Keratinocyte (primary cell): ENCODE measurements around the gene CSNK1D. TPM values are rescaled to one million over a fixed set of nuclear protein-coding genes. Genes with fewer than 3 reads are reported as not detected.

Source experiments
- DNase-seq: peaks from one replicate; pipeline ENCODE4 v3.0.0-alpha.2; 2011; ENCODE audit warnings: low read depth, missing footprints, low spot score
- FAIRE-seq: peaks from 2 replicates; lab custom pipeline; 2011; peaks lifted over from hg19 to GRCh38; lab: Jason Lieb, UNC
- H2AFZ ChIP-seq: 2 replicates; pipeline ENCODE4 v1.6.0; 2012; ENCODE audit warnings: low read length, control low read depth, inconsistent platforms; ENCODE audit not compliant: control insufficient read depth
- H3K27ac ChIP-seq: 2 replicates; pipeline ENCODE4 v1.5.1; 2011; ENCODE audit warnings: low read length; ENCODE audit not compliant: control insufficient read depth, insufficient read depth
- H3K27me3 ChIP-seq: 3 replicates; pipeline ENCODE4 v1.6.0; 2011; ENCODE audit warnings: low read length; ENCODE audit not compliant: control insufficient read depth, insufficient read depth; ENCODE audit errors: extremely low read depth
- H3K36me3 ChIP-seq, 2 experiments: 2 replicates in 1 of 2; 3 replicates in 1 of 2; pipeline ENCODE4 v1.5.1; 2011; ENCODE audit warnings: low read length in 2 of 2, mild to moderate bottlenecking in 1 of 2; ENCODE audit not compliant: control insufficient read depth in 2 of 2, insufficient read depth in 2 of 2; ENCODE audit errors: extremely low read depth in 1 of 2
- H3K4me1 ChIP-seq: 3 replicates; pipeline ENCODE4 v1.5.1; 2011; ENCODE audit warnings: low read length; ENCODE audit not compliant: control insufficient read depth, insufficient read depth; ENCODE audit errors: extremely low read depth
- H3K4me2 ChIP-seq: 3 replicates; pipeline ENCODE4 v1.6.0; 2011; ENCODE audit warnings: low read depth, low read length; ENCODE audit not compliant: control insufficient read depth, insufficient read depth; ENCODE audit errors: extremely low read depth
- H3K4me3 ChIP-seq, 3 experiments: fragments of 200-600 bp in 1 of 3; sonication (generic) in 1 of 3; 2 replicates in 2 of 3; 3 replicates in 1 of 3; pipeline ENCODE4 v1.5.1; 2011 to 2016; ENCODE audit warnings: low read length in 3 of 3, mild to moderate bottlenecking in 3 of 3, control low read depth in 2 of 3, inconsistent platforms in 1 of 3, low read depth in 1 of 3, mixed read lengths in 1 of 3, mixed run types in 1 of 3, moderate library complexity in 1 of 3; ENCODE audit not compliant: control insufficient read depth in 2 of 3, insufficient read depth in 2 of 3; ENCODE audit errors: extremely low read depth in 1 of 3
- H3K79me2 ChIP-seq: 2 replicates; pipeline ENCODE4 v1.6.0; 2012; ENCODE audit warnings: low read length; ENCODE audit not compliant: control insufficient read depth, insufficient read depth
- H3K9ac ChIP-seq: 3 replicates; pipeline ENCODE4 v1.6.0; 2011; ENCODE audit warnings: low read length; ENCODE audit not compliant: control insufficient read depth, insufficient read depth; ENCODE audit errors: extremely low read depth
- H3K9me1 ChIP-seq: 3 replicates; pipeline ENCODE4 v1.6.0; 2011; ENCODE audit warnings: low read length; ENCODE audit not compliant: control insufficient read depth, insufficient read depth; ENCODE audit errors: extremely low read depth
- H3K9me3 ChIP-seq: 2 replicates; pipeline ENCODE4 v1.5.1; 2012; ENCODE audit warnings: low read depth, low read length; ENCODE audit not compliant: control insufficient read depth
- H4K20me1 ChIP-seq: 3 replicates; pipeline ENCODE4 v1.6.0; 2011; ENCODE audit warnings: low read length; ENCODE audit not compliant: control insufficient read depth, insufficient read depth; ENCODE audit errors: extremely low read depth
- CTCF ChIP-seq, 3 experiments: IDR thresholded peaks in 1 of 3; conservative IDR thresholded peaks in 1 of 3; optimal IDR thresholded peaks in 1 of 3; 2 replicates in 2 of 3; 3 replicates in 1 of 3; pipeline versions ENCODE3 to v1.5.1; 2011; ENCODE audit warnings: low read length in 3 of 3, mild to moderate bottlenecking in 3 of 3, moderate library complexity in 2 of 3, control low read depth in 1 of 3, inconsistent platforms in 1 of 3; ENCODE audit not compliant: insufficient read depth in 2 of 3; ENCODE audit errors: extremely low read depth in 1 of 3
- EZH2 ChIP-seq: IDR thresholded peaks from one replicate; pipeline ENCODE4 v1.6.1; 2012; ENCODE audit warnings: inconsistent platforms, mild to moderate bottlenecking, low read length, moderate library complexity
- dilution Hi-C: fragments of 300-500 bp; cut with MboI; formaldehyde crosslinking; loops from one replicate; pipeline ENCODE4 v1.7.0; 2020; ENCODE audit warnings: low sequenced_read_pairs; ENCODE audit not compliant: extremely low pct_ligation_motif_present
- polyA plus RNA-seq, 5 experiments: library from polyadenylated mRNA; depleted of rRNA in 3 of 5; stranded (reverse) in 3 of 5; stranded (forward) in 1 of 5; unstranded in 1 of 5; fragments of >200 nt; gene quantifications; 1 replicate in 1 of 5; 2 replicates in 3 of 5; 3 replicates in 1 of 5; pipeline versions ENCODE4 v1.2.1 to v1.2.3, GENCODE V29; 2011 to 2012; ENCODE audit warnings: missing spikeins in 2 of 5, low read depth in 1 of 5, low replicate concordance in 1 of 5

The CSNK1D gene
- polyA plus RNA-seq, 1 donor (not counting 4 experiments of a cell fraction or from before 2014, with no cell fraction given) = 86.0 TPM

- Histone ChIP-seq H3K79me2 (no peaks in the 10 kb centered on the region), H3K4me3 (no peak overlapping the region), H3K36me3 (no peaks in the 10 kb centered on the region), H3K9me1 (no peaks in the 10 kb centered on the region), H4K20me1 (no peaks in the 10 kb centered on the region), H3K4me1 (no peaks in the 10 kb centered on the region), H3K27ac (no peak overlapping the region), H2AFZ (no peak overlapping the region), H3K4me2 (no peak overlapping the region), H3K27me3 (peaks cover 64% of the 10 kb centered on the region), H3K9ac (no peak overlapping the region), H3K9me3 (peaks cover 10% of the 10 kb centered on the region)
- no peak for DNase-seq
- no peak for FAIRE-seq
- no peak for TF ChIP-seq EZH2
- no peak for TF ChIP-seq CTCF (optimal IDR thresholded peaks at IDR 0.05 in 1 of 3, IDR thresholded peaks at IDR 0.05 in 1 of 3, conservative IDR thresholded peaks at IDR 0.05 in 1 of 3; ENCODE audit: extremely low read depth in 1 of 3, insufficient read depth in 2 of 3, low read length in 3 of 3)
- dilution Hi-C loops = no loop called here
Measured at GRCh38 chr17:82314012-82314726, 40.7 kb upstream of the CSNK1D start.

- H2AFZ ChIP-seq = no peak overlapping the region
- H3K27me3 ChIP-seq = peaks cover 71% of the 10 kb centered on the region
- no peaks in the 10 kb centered on the region for H3K4me1 ChIP-seq
- TF ChIP-seq EZH2 = no peak
- no peak for TF ChIP-seq CTCF (optimal IDR thresholded peaks at IDR 0.05 in 1 of 3, IDR thresholded peaks at IDR 0.05 in 1 of 3, conservative IDR thresholded peaks at IDR 0.05 in 1 of 3; ENCODE audit: extremely low read depth in 1 of 3, insufficient read depth in 2 of 3, low read length in 3 of 3)
- no peak for DNase-seq
- no peaks in the 10 kb centered on the region for H4K20me1 ChIP-seq
- H3K79me2 ChIP-seq = no peaks in the 10 kb centered on the region
- no peak overlapping the region for H3K9ac ChIP-seq
- H3K4me2 ChIP-seq = no peak overlapping the region
- H3K4me3 ChIP-seq = no peak overlapping the region
- FAIRE-seq = no peak
- dilution Hi-C loops = no loop called here
- peaks cover 3% of the 10 kb centered on the region for H3K9me3 ChIP-seq
- no peaks in the 10 kb centered on the region for H3K9me1 ChIP-seq
- no peak overlapping the region for H3K27ac ChIP-seq
- H3K36me3 ChIP-seq = no peaks in the 10 kb centered on the region
Measured at GRCh38 chr17:82313195-82314011, 39.9 kb upstream of the CSNK1D start.
